CD8-positive, alpha-beta memory T cell (primary cell): ENCODE data around the gene CTNNA1. TPM values are rescaled to one million over a fixed set of nuclear protein-coding genes. Genes with fewer than 3 reads are reported as not detected.

Source experiments
- CTCF ChIA-PET: fragments of 350-600 bp; sonication (Branson Sonifier 250); formaldehyde crosslinking; loops from one replicate; lab custom pipeline; 2021; ENCODE audit warnings: antibody characterized with exemption; lab: Charles Lee
- POLR2A ChIA-PET: fragments of 350-600 bp; sonication (Branson Sonifier 250); formaldehyde crosslinking; loops from one replicate; lab custom pipeline; 2021; ENCODE audit warnings: antibody characterized with exemption; lab: Charles Lee
- DNase-seq, 5 donors: peaks; one replicate each; pipeline versions ENCODE4 v3.0.0 to v3.0.0-alpha.2; 2020 to 2022; ENCODE audit warnings: mixed read lengths in 1 of 5
- H3K27ac ChIP-seq: one replicate; pipeline ENCODE4 v1.7.0; 2013; ENCODE audit warnings: low read depth, mild to moderate bottlenecking, low read length, moderate library complexity
- H3K27me3 ChIP-seq: 2 replicates; pipeline ENCODE4 v1.7.0; 2013; ENCODE audit warnings: low read length, mild to moderate bottlenecking; ENCODE audit not compliant: insufficient read depth, poor library complexity, severe bottlenecking
- H3K36me3 ChIP-seq: 2 replicates; pipeline ENCODE4 v1.7.0; 2013; ENCODE audit warnings: mild to moderate bottlenecking, low read length, moderate library complexity; ENCODE audit not compliant: insufficient read depth
- H3K4me1 ChIP-seq: 2 replicates; pipeline ENCODE4 v1.7.0; 2013; ENCODE audit warnings: mild to moderate bottlenecking, low read length, moderate library complexity; ENCODE audit not compliant: insufficient read depth
- H3K4me3 ChIP-seq: 2 replicates; pipeline ENCODE4 v1.7.0; 2013; ENCODE audit warnings: mild to moderate bottlenecking, low read length
- H3K9me3 ChIP-seq: 2 replicates; pipeline ENCODE4 v1.7.0; 2013; ENCODE audit warnings: mild to moderate bottlenecking, low read length
- H3K27ac Mint-ChIP-seq, 8 donors: one replicate each; pipeline ENCODE4 v1.8.0; 2020 to 2021; ENCODE audit warnings: mixed read lengths in 8 of 8, mild to moderate bottlenecking in 6 of 8, inconsistent platforms in 3 of 8, moderate library complexity in 3 of 8
- H3K27me3 Mint-ChIP-seq, 2 donors: one replicate each; pipeline ENCODE4 v1.8.0; 2020 to 2021; ENCODE audit warnings: mixed read lengths in 2 of 2, mild to moderate bottlenecking in 1 of 2, moderate library complexity in 1 of 2
- H3K36me3 Mint-ChIP-seq, 3 donors: one replicate each; pipeline ENCODE4 v1.8.0; 2020 to 2021; ENCODE audit warnings: mixed read lengths in 3 of 3, inconsistent platforms in 1 of 3, mild to moderate bottlenecking in 1 of 3
- H3K4me1 Mint-ChIP-seq, 3 donors: one replicate each; pipeline ENCODE4 v1.8.0; 2020 to 2021; ENCODE audit warnings: mixed read lengths in 3 of 3, inconsistent platforms in 1 of 3, mild to moderate bottlenecking in 1 of 3
- H3K4me3 Mint-ChIP-seq, 7 donors: one replicate each; pipeline ENCODE4 v1.8.0; 2020 to 2021; ENCODE audit warnings: mixed read lengths in 7 of 7, mild to moderate bottlenecking in 6 of 7, moderate library complexity in 4 of 7, inconsistent platforms in 2 of 7
- H3K9me3 Mint-ChIP-seq, 5 donors: one replicate each; pipeline ENCODE4 v1.8.0; 2020 to 2022; ENCODE audit warnings: mixed read lengths in 5 of 5, mild to moderate bottlenecking in 3 of 5, moderate library complexity in 2 of 5, inconsistent platforms in 1 of 5
- polyA plus RNA-seq: library from polyadenylated mRNA; unstranded; fragments of 300-500 nt; fragmentation: Illumina TruSeq; gene quantifications from one replicate; pipeline ENCODE4 v1.2.3, GENCODE V29; 2021
- total RNA-seq, 2 experiments: library from RNA; stranded (reverse); gene quantifications; one replicate each; pipeline ENCODE4 v1.2.3, GENCODE V29; 2021

CTNNA1 gene
- total and polyA plus RNA-seq, 3 experiments from 2014 or later, result 6.5 to 97.2 (median 89.0) TPM

GRCh38 chr5:138978581-138978980 is 225.4 kb downstream of the CTNNA1 start:
- no peak overlapping the region for H3K27ac ChIP-seq
- Mint-ChIP-seq H3K4me3 (no peak overlapping the region), H3K36me3 (peaks cover 0 to 4% (median 0%) of the 10 kb centered on the region in 3 donors), H3K27ac (no peak overlapping the region), H3K4me1 (peaks cover 31 to 45% (median 36%) of the 10 kb centered on the region in 3 donors), H3K9me3 (no peaks in the 10 kb centered on the region), H3K27me3 (peaks cover 0 to 2% of the 10 kb centered on the region in 2 donors)
- H3K4me1 ChIP-seq, result peaks cover 30% of the 10 kb centered on the region
- H3K4me3 ChIP-seq, result no peak overlapping the region
- H3K36me3 ChIP-seq, result no peaks in the 10 kb centered on the region
- H3K27me3 ChIP-seq, result no peaks in the 10 kb centered on the region
- ChIA-PET POLR2A (no interaction called here), CTCF (no interaction called here)
- H3K9me3 ChIP-seq, result no peaks in the 10 kb centered on the region
- DNase-seq, result no peak

DNA sequence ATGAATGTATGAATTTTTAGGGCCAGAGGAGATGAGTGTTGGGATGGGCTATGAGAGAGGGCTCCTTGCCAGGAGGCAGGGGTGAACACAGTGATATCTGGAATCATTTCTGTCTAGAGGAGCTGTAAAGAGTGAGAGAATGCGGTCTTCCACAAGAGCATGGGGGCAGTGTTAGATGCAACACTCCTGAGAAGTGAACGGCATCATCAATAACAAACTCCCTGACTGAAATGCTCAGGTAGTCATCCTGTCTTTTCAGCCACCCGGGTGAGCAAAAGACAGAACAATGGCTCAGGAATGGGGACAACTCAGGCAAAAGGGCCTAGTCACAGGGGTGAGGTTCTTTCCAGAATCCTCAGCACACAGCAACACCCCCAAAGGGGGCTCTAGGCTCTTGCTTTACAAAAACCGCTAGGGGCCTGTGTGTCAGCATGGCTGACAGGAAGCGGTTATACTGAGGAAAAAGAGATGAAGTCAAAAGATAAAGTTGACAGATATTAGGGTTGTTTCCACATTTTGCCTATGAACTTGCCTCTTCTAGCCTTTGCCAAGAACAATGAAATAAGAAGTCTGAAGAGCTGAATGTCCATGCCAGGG is 226.6 kb downstream of the CTNNA1 start:
- peaks cover 0 to 5% (median 0%) of the 10 kb centered on the region in 3 donors for H3K36me3 Mint-ChIP-seq

GRCh38 chr5:138980441-138980840 is 227.2 kb downstream of the CTNNA1 start:
- POLR2A ChIA-PET, result no interaction called here
- Histone ChIP-seq H3K27ac (no peak overlapping the region), H3K4me3 (no peak overlapping the region), H3K4me1 (peaks cover 30% of the 10 kb centered on the region), H3K9me3 (no peaks in the 10 kb centered on the region), H3K27me3 (no peaks in the 10 kb centered on the region), H3K36me3 (no peaks in the 10 kb centered on the region)
- H3K36me3 Mint-ChIP-seq, result peaks cover 0 to 5% (median 0%) of the 10 kb centered on the region in 3 donors
- peaks cover 32 to 46% (median 36%) of the 10 kb centered on the region in 3 donors for H3K4me1 Mint-ChIP-seq
- H3K27ac Mint-ChIP-seq, result peak overlapping the region in 7 of 8 donors; percentile 12 to 82 (median 59)
- H3K4me3 Mint-ChIP-seq, result peak overlapping the region in 6 of 7 donors; percentile 7 to 60 (median 48)
- no peaks in the 10 kb centered on the region for H3K27me3 Mint-ChIP-seq
- no peaks in the 10 kb centered on the region for H3K9me3 Mint-ChIP-seq
- no peak for DNase-seq
- CTCF ChIA-PET, result no interaction called here

More for the DNA sequence above, 226.6 kb downstream of the CTNNA1 start:
- H3K27ac Mint-ChIP-seq, result peak overlapping the region in 7 of 8 donors; percentile 8 to 82 (median 59)
- no peak overlapping the region for H3K4me3 ChIP-seq
- H3K27me3 Mint-ChIP-seq, result no peaks in the 10 kb centered on the region
- H3K9me3 ChIP-seq, result no peaks in the 10 kb centered on the region
- H3K4me3 Mint-ChIP-seq, result peak overlapping the region; percentile 1 to 60 (median 41)
- H3K4me1 Mint-ChIP-seq, result peaks cover 32 to 46% (median 36%) of the 10 kb centered on the region in 3 donors
- POLR2A ChIA-PET, result no interaction called here
- DNase-seq, result peak in 4 of 5 donors; percentile 2 to 68 (median 42)
- no peaks in the 10 kb centered on the region for H3K27me3 ChIP-seq
- H3K4me1 ChIP-seq, result peaks cover 30% of the 10 kb centered on the region
- CTCF ChIA-PET, result no interaction called here
- H3K27ac ChIP-seq, result no peak overlapping the region
- no peaks in the 10 kb centered on the region for H3K9me3 Mint-ChIP-seq
- no peaks in the 10 kb centered on the region for H3K36me3 ChIP-seq

GRCh38 chr5:138981131-138981530 is 227.9 kb downstream of the CTNNA1 start:
- H3K27me3 Mint-ChIP-seq, result no peaks in the 10 kb centered on the region
- DNase-seq, result no peak
- no peaks in the 10 kb centered on the region for H3K9me3 Mint-ChIP-seq
- H3K27ac Mint-ChIP-seq, result peak overlapping the region in 2 of 8 donors; percentile 0 to 31
- Histone ChIP-seq H3K27ac (no peak overlapping the region), H3K4me3 (no peak overlapping the region), H3K9me3 (no peaks in the 10 kb centered on the region), H3K27me3 (no peaks in the 10 kb centered on the region), H3K4me1 (peaks cover 30% of the 10 kb centered on the region), H3K36me3 (no peaks in the 10 kb centered on the region)
- H3K36me3 Mint-ChIP-seq, result peaks cover 0 to 3% (median 0%) of the 10 kb centered on the region in 3 donors
- POLR2A ChIA-PET, result no interaction called here
- CTCF ChIA-PET, result no interaction called here
- H3K4me1 Mint-ChIP-seq, result peaks cover 32 to 46% (median 36%) of the 10 kb centered on the region in 3 donors
- H3K4me3 Mint-ChIP-seq, result peak overlapping the region in 3 of 7 donors; percentile 13 to 65 (median 40)

DNA sequence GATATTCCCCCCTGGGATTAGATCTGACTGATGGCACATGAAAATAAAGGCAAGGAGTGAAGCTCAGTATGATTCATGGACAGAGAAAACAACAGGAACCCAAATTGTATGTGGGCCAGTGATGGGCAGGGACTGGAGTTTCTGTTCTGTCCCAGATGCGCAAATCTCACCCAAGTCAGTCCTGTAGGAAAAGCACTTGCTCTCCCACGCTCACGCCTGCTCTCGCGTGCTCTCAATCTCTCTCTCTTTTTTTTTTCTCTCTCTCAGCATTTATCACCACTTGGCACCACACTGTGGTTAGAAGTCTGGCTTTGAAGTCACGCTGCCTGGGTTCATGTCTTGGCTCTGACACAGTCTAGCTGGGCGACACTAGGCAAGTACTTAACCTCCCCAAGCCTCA is 228.4 kb downstream of the CTNNA1 start:
- Histone ChIP-seq H3K36me3 (no peaks in the 10 kb centered on the region), H3K27ac (no peak overlapping the region), H3K4me1 (peaks cover 30% of the 10 kb centered on the region), H3K27me3 (no peaks in the 10 kb centered on the region), H3K9me3 (no peaks in the 10 kb centered on the region), H3K4me3 (no peak overlapping the region)
- H3K4me1 Mint-ChIP-seq, result peaks cover 32 to 46% (median 36%) of the 10 kb centered on the region in 3 donors
- CTCF ChIA-PET, result no interaction called here
- H3K9me3 Mint-ChIP-seq, result no peaks in the 10 kb centered on the region
- peak overlapping the region in 5 of 8 donors; percentile 0 to 56 (median 31) for H3K27ac Mint-ChIP-seq
- POLR2A ChIA-PET, result no interaction called here
- H3K27me3 Mint-ChIP-seq, result no peaks in the 10 kb centered on the region
- DNase-seq, result peak in 3 of 5 donors; percentile 13 to 53 (median 37)
- H3K36me3 Mint-ChIP-seq, result peaks cover 0 to 3% (median 0%) of the 10 kb centered on the region in 3 donors
- peak overlapping the region; percentile 13 to 65 (median 44) for H3K4me3 Mint-ChIP-seq

DNA sequence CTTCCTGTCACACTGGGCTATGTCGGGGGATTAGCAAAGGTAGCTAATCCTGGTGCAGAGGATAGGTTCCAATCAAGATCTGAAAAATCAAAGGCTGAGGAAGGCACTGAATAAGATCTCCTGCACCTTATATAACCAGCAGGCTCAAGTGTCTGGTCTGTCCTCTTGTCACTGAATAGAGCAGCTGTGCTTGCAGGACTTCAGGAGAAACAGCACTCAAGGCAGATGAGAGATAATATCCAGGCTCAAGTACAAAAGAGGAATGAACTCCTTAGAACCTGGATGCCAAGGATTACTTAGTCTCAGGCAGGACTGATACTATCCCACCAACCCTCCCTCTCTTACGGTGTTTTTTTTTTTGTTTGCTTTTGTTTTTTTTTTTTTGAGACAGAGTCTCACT is 230.8 kb downstream of the CTNNA1 start:
- ChIA-PET POLR2A (interaction anchor here (0.6 kb wide), 1 partner anchor 282 kb away, joined by 6 read pairs; no protein-coding TSS in a partner anchor), CTCF (no interaction called here)
- H3K27ac Mint-ChIP-seq, result no peak overlapping the region
- H3K4me1 Mint-ChIP-seq, result peaks cover 32 to 41% (median 36%) of the 10 kb centered on the region in 3 donors
- H3K36me3 Mint-ChIP-seq, result peaks cover 0 to 4% (median 0%) of the 10 kb centered on the region in 3 donors
- no peaks in the 10 kb centered on the region for H3K9me3 Mint-ChIP-seq
- no peak for DNase-seq
- Histone ChIP-seq H3K27me3 (no peaks in the 10 kb centered on the region), H3K4me3 (no peak overlapping the region), H3K27ac (no peak overlapping the region), H3K4me1 (peaks cover 30% of the 10 kb centered on the region), H3K9me3 (no peaks in the 10 kb centered on the region), H3K36me3 (no peaks in the 10 kb centered on the region)
- H3K27me3 Mint-ChIP-seq, result no peaks in the 10 kb centered on the region
- H3K4me3 Mint-ChIP-seq, result no peak overlapping the region

Other genes with a start within 250 kb of the CTNNA1 start
- gene ETF1, start 210.2 kb upstream of the CTNNA1 start, total RNA-seq, result 100 to 1,000 TPM; 239 to 246 TPM
- gene ETF1, start 210.2 kb upstream of the CTNNA1 start, polyA plus RNA-seq, result 29.4 TPM
- gene HSPA9, start 178.0 kb upstream of the CTNNA1 start, total RNA-seq, result 100 to 1,000 TPM; 468 to 498 TPM
- gene HSPA9, start 178.0 kb upstream of the CTNNA1 start, polyA plus RNA-seq, result 171 TPM
- gene LRRTM2, start 121.9 kb downstream of the CTNNA1 start, total RNA-seq, result not detected
- not detected for gene LRRTM2, start 121.9 kb downstream of the CTNNA1 start, polyA plus RNA-seq